H9 (cell line): ENCODE data around the gene NOP16. TPM values are rescaled to one million over a fixed set of nuclear protein-coding genes. Genes with fewer than 3 reads are reported as not detected.

Experiments
- DNase-seq: peaks from one replicate; pipeline ENCODE4 v3.0.0-alpha.2; 2017
- H2AFZ ChIP-seq: one replicate; pipeline ENCODE4 v1.6.1; 2013; ENCODE audit warnings: mild to moderate bottlenecking, low read length, control low read depth, moderate library complexity
- H2AK5ac ChIP-seq: 2 replicates; pipeline ENCODE4 v1.6.1; 2013; ENCODE audit warnings: low read length, control low read depth, mixed read lengths; ENCODE audit not compliant: insufficient read length
- H2BK120ac ChIP-seq: one replicate; pipeline ENCODE4 v1.6.1; 2013; ENCODE audit warnings: low read depth, mild to moderate bottlenecking, low read length, control low read depth, inconsistent platforms; ENCODE audit not compliant: poor library complexity, severe bottlenecking
- H2BK12ac ChIP-seq: 2 replicates; pipeline ENCODE4 v1.6.1; 2013; ENCODE audit warnings: low read length, control low read depth, mixed read lengths, low read depth; ENCODE audit not compliant: insufficient read length
- H2BK15ac ChIP-seq: 2 replicates; pipeline ENCODE4 v1.6.1; 2013; ENCODE audit warnings: low read depth, low read length, control low read depth
- H2BK20ac ChIP-seq: one replicate; pipeline ENCODE4 v1.6.1; 2013; ENCODE audit warnings: low read depth, mild to moderate bottlenecking, low read length, control low read depth, inconsistent platforms; ENCODE audit not compliant: poor library complexity, severe bottlenecking
- H2BK5ac ChIP-seq: 2 replicates; pipeline ENCODE4 v1.6.1; 2013; ENCODE audit warnings: low read length, control low read depth, mixed read lengths; ENCODE audit not compliant: insufficient read length
- H3K14ac ChIP-seq: 2 replicates; pipeline ENCODE4 v1.6.1; 2013; ENCODE audit warnings: low read length, control low read depth; ENCODE audit not compliant: insufficient read depth
- H3K18ac ChIP-seq: 2 replicates; pipeline ENCODE4 v1.6.1; 2013; ENCODE audit warnings: low read depth, mild to moderate bottlenecking, mixed read lengths, low read length, control low read depth; ENCODE audit not compliant: insufficient read length
- H3K23ac ChIP-seq: 2 replicates; pipeline ENCODE4 v1.6.1; 2013; ENCODE audit warnings: low read length, control low read depth, mixed read lengths, low read depth; ENCODE audit not compliant: insufficient read length
- H3K23me2 ChIP-seq: 2 replicates; pipeline ENCODE4 v1.6.1; 2013; ENCODE audit warnings: low read depth, mild to moderate bottlenecking, mixed read lengths, low read length, control low read depth; ENCODE audit not compliant: insufficient read length, poor library complexity, severe bottlenecking
- H3K27ac ChIP-seq: 2 replicates; pipeline ENCODE4 v1.5.1; 2013; ENCODE audit warnings: low read length, control low read depth, mixed read lengths, low read depth; ENCODE audit not compliant: insufficient read length
- H3K27me3 ChIP-seq: 2 replicates; pipeline ENCODE4 v1.6.1; 2013; ENCODE audit warnings: low read length, control low read depth, inconsistent platforms; ENCODE audit not compliant: insufficient read depth
- H3K4ac ChIP-seq: 2 replicates; pipeline ENCODE4 v1.6.1; 2013; ENCODE audit warnings: low read depth, mild to moderate bottlenecking, control low read depth, inconsistent platforms, low read length, moderate library complexity
- H3K4me1 ChIP-seq: 2 replicates; pipeline ENCODE4 v1.6.1; 2013; ENCODE audit warnings: low read length, control low read depth, inconsistent platforms; ENCODE audit not compliant: insufficient read depth
- H3K4me2 ChIP-seq: 2 replicates; pipeline ENCODE4 v1.6.1; 2013; ENCODE audit warnings: low read length, control low read depth, mixed read lengths; ENCODE audit not compliant: insufficient read length, insufficient read depth
- H3K56ac ChIP-seq: 2 replicates; pipeline ENCODE4 v1.6.1; 2013; ENCODE audit warnings: low read depth, mild to moderate bottlenecking, mixed read lengths, low read length, control low read depth; ENCODE audit not compliant: insufficient read length
- H3K79me1 ChIP-seq: 2 replicates; pipeline ENCODE4 v1.6.1; 2013; ENCODE audit warnings: low read depth, mild to moderate bottlenecking, moderate library complexity, low read length, control low read depth, inconsistent platforms; ENCODE audit not compliant: insufficient read depth, poor library complexity, severe bottlenecking
- H3K79me2 ChIP-seq: 2 replicates; pipeline ENCODE4 v1.6.1; 2013; ENCODE audit warnings: low read length, control low read depth, inconsistent platforms; ENCODE audit not compliant: insufficient read depth
- H3K9ac ChIP-seq: 2 replicates; pipeline ENCODE4 v1.6.1; 2013; ENCODE audit warnings: low read length, control low read depth, mixed read lengths; ENCODE audit not compliant: insufficient read length; ENCODE audit errors: extremely low read depth
- H3K9me3 ChIP-seq: one replicate; pipeline ENCODE4 v1.6.1; 2013; ENCODE audit warnings: low read depth, low read length, inconsistent platforms; ENCODE audit not compliant: control insufficient read depth
- H3T11ph ChIP-seq: one replicate; pipeline ENCODE4 v1.6.1; 2013; ENCODE audit warnings: mild to moderate bottlenecking, low read length, control low read depth, inconsistent platforms
- H4K20me1 ChIP-seq: one replicate; pipeline ENCODE4 v1.6.1; 2013; ENCODE audit not compliant: control insufficient read depth, insufficient read length, insufficient read depth
- H4K5ac ChIP-seq: 2 replicates; pipeline ENCODE4 v1.6.1; 2013; ENCODE audit warnings: low read depth, mild to moderate bottlenecking, mixed read lengths, low read length, control low read depth; ENCODE audit not compliant: insufficient read length
- H4K8ac ChIP-seq: replicated peaks from 2 replicates; pipeline ENCODE4 v1.6.1; 2013; ENCODE audit warnings: low read length, control low read depth, mixed read lengths, low read depth; ENCODE audit not compliant: insufficient read length
- H4K91ac ChIP-seq: 2 replicates; pipeline ENCODE4 v1.6.1; 2013; ENCODE audit warnings: low read depth, mild to moderate bottlenecking, moderate library complexity, mixed read lengths, low read length, control low read depth; ENCODE audit not compliant: insufficient read length
- H3K27ac Mint-ChIP-seq, 3 experiments: 2 replicates in 2 of 3; 3 replicates in 1 of 3; pipeline ENCODE4 v1.8.0; 2020 to 2021; ENCODE audit warnings: mixed read lengths in 3 of 3, mild to moderate bottlenecking in 1 of 3, moderate library complexity in 1 of 3
- H3K27me3 Mint-ChIP-seq: 2 replicates; pipeline ENCODE4 v1.8.0; 2021; ENCODE audit warnings: low read depth, mild to moderate bottlenecking, moderate library complexity, mixed read lengths
- H3K36me3 Mint-ChIP-seq, 3 experiments: 2 replicates in 2 of 3; 3 replicates in 1 of 3; pipeline ENCODE4 v1.8.0; 2020 to 2021; ENCODE audit warnings: low read depth in 3 of 3, mixed read lengths in 3 of 3; ENCODE audit not compliant: insufficient read depth in 1 of 3
- H3K4me1 Mint-ChIP-seq, 2 experiments: 2 replicates each; pipeline ENCODE4 v1.8.0; 2020; ENCODE audit warnings: mixed read lengths in 2 of 2
- H3K4me3 Mint-ChIP-seq, 2 experiments: 2 replicates in 1 of 2; 3 replicates in 1 of 2; pipeline ENCODE4 v1.8.0; 2020 to 2021; ENCODE audit warnings: mild to moderate bottlenecking in 2 of 2, mixed read lengths in 2 of 2, moderate library complexity in 1 of 2
- H3K9me3 Mint-ChIP-seq, 2 experiments: 2 replicates in 1 of 2; 3 replicates in 1 of 2; pipeline ENCODE4 v1.8.0; 2020; ENCODE audit warnings: mild to moderate bottlenecking in 2 of 2, mixed read lengths in 2 of 2, moderate library complexity in 1 of 2
- WGBS: extraction: QIAGEN DNeasy Blood & Tissue Kit; methylation state at CpG from one replicate; pipeline ENCODE4 v1.1.7; 2013; ENCODE audit warnings: missing lambda C conversion rate, low lambda C conversion rate, mixed read lengths; ENCODE audit not compliant: insufficient read length; ENCODE audit errors: extremely low coverage; 5-methylcytosine and 5-hydroxymethylcytosine counted together
- total RNA-seq: library from RNA; stranded (reverse); gene quantifications from 2 replicates; pipeline ENCODE4 v1.2.1, GENCODE V29; 2021
- TF ChIP-seq, protein P1 (sequence below): fragments of 200-600 bp; sonication (generic); conservative IDR thresholded peaks from 3 replicates; pipeline ENCODE4 v1.8.0; 2021; ENCODE audit warnings: antibody characterized with exemption, mild to moderate bottlenecking

The NOP16 gene
- total RNA-seq, 1 experiment from 2014 or later, result 114 TPM

- Histone ChIP-seq H2BK12ac (no peak overlapping the region), H2BK15ac (no peak overlapping the region), H4K91ac (no peak overlapping the region), H3K4me1 (no peaks in the 10 kb centered on the region), H3K56ac (no peak overlapping the region), H4K8ac (no peak overlapping the region), H3K18ac (no peak overlapping the region), H3K79me1 (no peaks in the 10 kb centered on the region), H3K4me2 (no peak overlapping the region), H2BK20ac (no peak overlapping the region), H3K27me3 (no peaks in the 10 kb centered on the region), H3K9ac (no peak overlapping the region), H4K20me1 (no peaks in the 10 kb centered on the region), H2AFZ (no peak overlapping the region), H3K14ac (no peak overlapping the region), H3K23me2 (no peaks in the 10 kb centered on the region), H3K79me2 (no peaks in the 10 kb centered on the region), H3T11ph (no peak overlapping the region), H3K4ac (no peak overlapping the region), H2BK120ac (no peak overlapping the region), H3K23ac (no peak overlapping the region), H2BK5ac (no peak overlapping the region), H3K9me3 (no peaks in the 10 kb centered on the region), H2AK5ac (no peak overlapping the region), H4K5ac (no peak overlapping the region), H3K27ac (no peak overlapping the region)
- Mint-ChIP-seq H3K4me1 (no peaks in the 10 kb centered on the region; a peak in 1 of 4 replicates), H3K27me3 (no peaks in the 10 kb centered on the region), H3K4me3 (no peak overlapping the region), H3K36me3 (peaks cover 4 to 14% (median 6%) of the 10 kb centered on the region in 3 experiments; a peak in 5 of 7 replicates), H3K9me3 (peaks cover 29 to 31% of the 10 kb centered on the region in 2 experiments), H3K27ac (no peak overlapping the region)
- DNase-seq, result no peak
- WGBS, result no CpG with 5 or more reads among the region's 1 CpG
- TF ChIP-seq, protein P1, sequence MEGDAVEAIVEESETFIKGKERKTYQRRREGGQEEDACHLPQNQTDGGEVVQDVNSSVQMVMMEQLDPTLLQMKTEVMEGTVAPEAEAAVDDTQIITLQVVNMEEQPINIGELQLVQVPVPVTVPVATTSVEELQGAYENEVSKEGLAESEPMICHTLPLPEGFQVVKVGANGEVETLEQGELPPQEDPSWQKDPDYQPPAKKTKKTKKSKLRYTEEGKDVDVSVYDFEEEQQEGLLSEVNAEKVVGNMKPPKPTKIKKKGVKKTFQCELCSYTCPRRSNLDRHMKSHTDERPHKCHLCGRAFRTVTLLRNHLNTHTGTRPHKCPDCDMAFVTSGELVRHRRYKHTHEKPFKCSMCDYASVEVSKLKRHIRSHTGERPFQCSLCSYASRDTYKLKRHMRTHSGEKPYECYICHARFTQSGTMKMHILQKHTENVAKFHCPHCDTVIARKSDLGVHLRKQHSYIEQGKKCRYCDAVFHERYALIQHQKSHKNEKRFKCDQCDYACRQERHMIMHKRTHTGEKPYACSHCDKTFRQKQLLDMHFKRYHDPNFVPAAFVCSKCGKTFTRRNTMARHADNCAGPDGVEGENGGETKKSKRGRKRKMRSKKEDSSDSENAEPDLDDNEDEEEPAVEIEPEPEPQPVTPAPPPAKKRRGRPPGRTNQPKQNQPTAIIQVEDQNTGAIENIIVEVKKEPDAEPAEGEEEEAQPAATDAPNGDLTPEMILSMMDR, result no peak
Observed at GRCh38 chr5:176426876-176427275, 38.5 kb upstream of the NOP16 start.
